EH (cell line): ENCODE measurements around the gene MS4A4A.
"Not testable (repeated sequence)": the region's sequence is repeated elsewhere in the genome, so short reads cannot be mapped to it uniquely, and the experiment has no call there.

Experiments
- DNase-seq: peaks from one replicate; pipeline ENCODE4 v3.0.0-alpha.2; 2015; ENCODE audit warnings: low read depth

The MS4A4A gene

GRCh38 chr11:60280412-60280811 lies at the start of gene MS4A4A:
MS4A4A (plus strand) TSS chr11:60280666; CDS start chr11:60280676, 10 bp downstream.
- DNase-seq = no peak

- DNase-seq = no peak
Observed at GRCh38 chr11:60230681-60231080, 49.8 kb upstream of the MS4A4A start.

DNA sequence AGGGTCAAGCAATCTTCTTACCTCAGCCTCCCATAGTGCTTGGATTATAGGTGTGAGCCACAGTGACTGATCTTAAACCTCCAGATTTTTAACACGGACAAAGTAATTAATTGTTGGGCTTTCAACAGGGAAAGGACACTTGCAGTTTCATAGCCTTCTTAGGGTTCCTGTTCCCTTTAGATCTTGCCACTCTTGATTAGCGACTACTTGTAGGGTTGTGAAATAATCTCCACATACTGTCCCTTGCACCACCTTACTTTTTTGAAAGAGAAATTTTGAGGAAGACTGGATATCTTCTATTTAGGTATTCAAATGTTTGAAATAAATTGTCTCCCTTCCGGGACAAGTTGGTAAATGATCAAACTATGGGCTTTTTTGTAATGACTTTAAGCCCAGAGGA lies 45.1 kb upstream of the MS4A4A start:
- no peak for DNase-seq

GRCh38 chr11:60240662-60241061 lies 39.8 kb upstream of the MS4A4A start:
- no peak for DNase-seq

DNA sequence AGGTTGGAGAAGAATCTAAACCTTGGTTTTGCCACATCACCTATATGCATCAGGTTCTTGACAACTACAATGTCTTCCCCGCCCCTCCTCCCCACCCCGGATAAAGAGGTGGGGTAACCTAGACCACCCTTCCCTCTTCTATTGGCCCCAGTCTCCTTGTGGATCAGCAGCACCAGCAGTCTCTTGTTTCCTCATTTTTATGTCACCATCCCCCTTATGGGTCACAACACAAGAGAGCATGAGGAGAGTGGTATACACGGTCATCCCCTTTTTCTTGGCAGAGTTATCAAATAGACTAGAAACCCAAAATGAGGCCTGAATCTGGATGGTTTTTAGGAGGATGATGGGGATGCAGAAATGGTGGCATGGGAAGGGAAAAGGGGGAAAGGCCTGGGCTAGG lies 38.7 kb upstream of the MS4A4A start:
- no peak for DNase-seq

DNA sequence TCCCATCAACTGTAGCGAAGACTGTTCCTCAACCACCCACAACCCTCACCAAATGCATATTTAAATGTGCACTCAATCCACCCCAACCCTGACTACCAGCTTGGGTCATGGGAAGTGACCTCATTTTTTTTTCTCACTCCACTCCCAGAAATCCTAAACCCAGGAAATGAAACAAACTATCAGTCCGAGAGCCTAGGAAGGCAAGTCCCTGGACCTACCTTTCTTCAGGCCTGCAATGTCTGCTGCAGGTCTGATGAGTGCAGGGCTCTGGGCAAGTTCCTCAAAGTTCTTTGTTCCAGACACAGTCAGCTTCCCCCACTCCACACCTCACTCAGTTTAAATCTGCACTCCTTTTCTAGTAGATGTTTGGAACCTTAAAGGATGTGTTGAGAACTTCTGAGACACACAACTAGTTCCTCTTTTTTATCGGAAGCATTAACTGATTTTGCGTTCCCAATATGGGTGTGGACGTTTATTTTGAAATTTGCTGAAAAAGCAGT lies 37.7 kb upstream of the MS4A4A start, which contains the start of gene MS4A4E:
Gene MS4A4E, minus strand, starts transcription at position 398 of the 500 bp plus-strand sequence. CDS start 13,082 bp downstream, outside the sequence.
- DNase-seq = no peak

DNA sequence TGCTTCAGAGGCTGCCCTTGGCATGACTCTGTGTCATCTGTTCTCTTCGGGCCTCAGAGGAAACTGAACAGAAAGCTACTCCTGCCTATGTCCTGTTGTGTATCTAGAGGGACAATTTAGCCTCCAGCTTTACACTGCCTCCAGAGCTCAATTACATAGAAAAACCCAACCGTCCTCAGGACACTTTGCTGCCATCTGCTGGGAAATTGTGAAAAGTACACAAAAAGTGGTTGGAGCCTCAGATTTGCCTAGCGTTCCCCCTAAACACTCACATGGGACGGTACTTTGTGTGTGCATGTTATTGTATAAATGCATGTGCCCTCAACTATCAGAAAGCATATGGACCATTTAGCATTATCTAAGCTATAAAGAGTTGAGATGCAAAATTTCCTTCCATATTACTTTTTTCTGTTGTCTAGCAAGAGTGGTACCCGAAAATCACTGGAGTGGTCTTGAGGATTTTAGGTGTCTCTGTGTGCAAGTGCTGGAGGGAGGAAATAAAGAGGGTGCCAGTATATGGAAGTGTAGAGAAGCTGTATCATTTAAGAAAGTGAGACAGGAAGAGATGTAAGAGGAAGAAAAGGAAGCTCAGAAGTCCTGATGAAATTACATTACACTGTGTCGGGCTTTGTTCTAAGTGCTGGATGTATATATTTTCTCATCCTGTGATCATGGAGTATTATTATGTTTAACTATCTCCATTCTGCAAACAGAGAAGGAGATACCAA lies 28.8 kb upstream of the MS4A4A start:
- no peak for DNase-seq

DNA sequence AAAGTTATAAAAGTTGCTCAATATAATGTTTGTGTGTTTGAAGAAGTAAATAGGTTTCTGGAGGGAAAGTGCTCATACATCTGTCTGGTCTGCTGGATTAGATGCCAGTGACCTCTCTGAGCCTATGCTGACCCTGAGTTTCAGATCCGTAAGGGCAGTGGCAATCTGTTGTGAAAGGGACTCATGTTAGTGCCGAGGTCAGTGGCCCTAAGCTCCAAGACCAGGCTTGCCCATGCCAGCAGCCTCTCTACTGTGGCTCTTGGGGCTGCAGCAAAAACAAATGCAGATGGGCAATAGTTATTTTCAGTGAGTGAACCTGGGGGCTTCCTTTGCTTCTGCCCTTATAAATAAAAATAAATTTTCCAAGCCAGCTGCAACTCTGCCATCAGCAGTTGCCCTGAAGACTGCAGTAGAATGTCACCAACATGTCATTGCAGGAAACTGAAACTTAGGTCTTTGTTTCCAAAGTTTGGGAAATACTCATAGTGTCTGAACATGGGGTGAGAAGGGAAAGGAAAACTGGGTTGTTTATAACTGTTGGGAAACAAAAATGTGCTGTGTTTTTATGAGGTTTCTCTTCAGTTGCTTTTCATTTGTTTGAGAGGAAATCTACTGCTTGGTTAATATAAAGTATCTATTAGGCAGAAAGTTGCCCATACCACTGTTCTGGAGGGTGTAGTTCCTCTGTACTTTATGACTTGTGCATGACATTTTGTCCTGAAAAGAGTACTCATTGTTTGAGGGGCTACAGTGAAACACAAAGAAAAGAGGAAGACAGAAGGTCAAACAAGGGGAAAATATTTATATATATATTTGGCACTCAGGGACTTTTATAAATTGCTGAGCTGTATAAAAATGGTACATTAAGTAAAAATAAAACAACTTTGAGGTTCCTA lies 28.0 kb upstream of the MS4A4A start:
- no peak for DNase-seq

- no peak for DNase-seq
Observed at GRCh38 chr11:60257956-60258722, 22.3 kb upstream of the MS4A4A start.

GRCh38 chr11:60261014-60261413 lies 19.5 kb upstream of the MS4A4A start:
- no peak for DNase-seq

DNA sequence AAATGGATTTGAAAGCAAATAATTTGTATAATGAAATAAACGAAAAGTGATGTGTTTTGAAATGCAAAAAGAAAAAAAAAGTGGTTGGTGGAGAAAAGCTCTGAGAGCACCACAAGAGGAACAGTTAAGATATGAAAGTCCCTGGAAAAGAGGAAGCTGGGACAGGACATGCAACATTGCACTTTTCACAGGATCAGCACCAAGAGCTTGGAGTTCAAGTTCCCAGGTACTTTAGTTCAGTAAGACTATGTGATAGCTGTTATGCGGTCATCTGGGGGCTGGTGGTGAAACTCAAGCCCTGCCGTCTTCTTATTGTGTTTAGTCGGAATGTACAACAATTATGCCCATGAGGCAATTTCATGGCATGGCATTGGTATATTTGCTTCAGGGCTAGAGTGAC lies 17.1 kb upstream of the MS4A4A start:
- no peak for DNase-seq

GRCh38 chr11:60264644-60265043 lies 15.8 kb upstream of the MS4A4A start:
- no peak for DNase-seq

DNA sequence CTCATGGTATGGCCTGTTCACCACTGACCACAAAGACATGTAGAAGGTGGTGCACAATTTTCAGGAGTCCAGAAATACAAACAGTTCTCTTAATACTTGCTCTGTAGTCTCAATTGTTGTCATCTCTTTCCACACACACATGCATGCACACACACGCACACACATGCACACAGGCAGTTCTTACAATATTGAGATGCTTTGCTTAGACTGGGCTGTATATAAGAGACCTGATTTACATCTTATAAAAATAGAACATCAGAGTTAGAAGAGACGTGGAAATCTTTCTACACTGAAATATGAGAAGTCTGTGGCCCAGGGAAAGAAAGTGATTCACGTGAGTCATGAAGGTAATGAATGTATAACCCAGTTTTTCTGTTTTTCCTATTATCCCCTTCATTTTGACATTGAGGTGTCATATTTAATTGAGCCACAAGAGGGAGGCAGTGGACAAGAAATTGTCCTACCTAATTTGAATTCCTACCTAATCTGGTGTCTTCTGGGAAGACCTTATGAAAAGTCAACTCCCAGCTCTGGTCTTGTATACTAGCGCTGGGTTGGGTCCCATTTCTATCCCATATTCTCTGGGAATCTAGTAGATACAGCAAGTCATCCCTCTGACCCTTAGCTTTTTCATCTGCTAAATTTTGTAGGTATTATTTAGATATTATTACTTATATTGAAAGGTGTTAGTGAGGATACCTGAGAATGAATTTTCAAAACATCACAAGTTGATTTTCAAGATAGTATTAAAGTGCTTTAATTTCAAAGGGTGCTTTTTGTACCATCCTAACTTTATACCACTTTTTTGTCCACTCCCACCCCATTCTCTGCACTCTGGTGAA lies 14.9 kb upstream of the MS4A4A start:
- DNase-seq = peak; percentile 15

- no peak for DNase-seq
Observed at GRCh38 chr11:60274416-60274815, 6.0 kb upstream of the MS4A4A start.

DNA sequence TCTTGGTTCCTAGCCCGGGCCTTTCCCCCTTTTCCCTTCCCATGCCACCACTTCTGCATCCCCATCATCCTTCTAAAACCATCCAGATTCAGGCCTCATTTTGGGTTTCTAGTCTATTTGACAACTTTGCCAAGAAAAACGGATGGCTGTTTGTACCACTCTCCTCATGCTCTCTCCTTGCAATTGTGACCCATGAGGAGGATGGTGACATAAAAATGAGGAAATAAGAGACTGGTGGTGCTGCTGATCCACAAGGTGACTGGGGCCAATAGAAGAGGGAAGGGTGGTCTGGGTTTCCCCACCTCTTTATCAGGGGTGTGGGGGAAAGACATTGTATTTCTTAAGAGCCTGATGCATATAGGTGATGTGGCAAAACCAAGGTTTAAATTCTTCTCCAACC lies 1.0 kb downstream of the MS4A4A start:
- DNase-seq = no peak

DNA sequence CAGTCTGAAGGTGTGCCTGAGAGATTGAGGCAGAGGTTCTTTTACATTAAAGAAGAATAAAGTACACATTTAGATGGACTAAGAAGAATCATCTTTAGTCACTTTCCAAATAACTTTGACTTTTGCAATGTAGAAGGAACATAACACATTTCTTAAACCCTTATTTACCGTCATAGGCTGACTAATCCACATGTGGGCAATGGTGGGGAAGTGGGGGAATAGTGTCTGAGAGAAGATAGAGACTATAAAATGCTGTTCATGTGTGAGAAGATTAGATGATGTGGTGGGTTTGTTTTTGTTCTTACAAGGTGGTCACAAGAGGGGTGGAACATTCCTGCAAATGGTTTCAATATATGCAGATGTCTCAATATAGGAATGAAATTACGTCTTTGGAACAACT lies 1.8 kb downstream of the MS4A4A start:
- DNase-seq = no peak

DNA sequence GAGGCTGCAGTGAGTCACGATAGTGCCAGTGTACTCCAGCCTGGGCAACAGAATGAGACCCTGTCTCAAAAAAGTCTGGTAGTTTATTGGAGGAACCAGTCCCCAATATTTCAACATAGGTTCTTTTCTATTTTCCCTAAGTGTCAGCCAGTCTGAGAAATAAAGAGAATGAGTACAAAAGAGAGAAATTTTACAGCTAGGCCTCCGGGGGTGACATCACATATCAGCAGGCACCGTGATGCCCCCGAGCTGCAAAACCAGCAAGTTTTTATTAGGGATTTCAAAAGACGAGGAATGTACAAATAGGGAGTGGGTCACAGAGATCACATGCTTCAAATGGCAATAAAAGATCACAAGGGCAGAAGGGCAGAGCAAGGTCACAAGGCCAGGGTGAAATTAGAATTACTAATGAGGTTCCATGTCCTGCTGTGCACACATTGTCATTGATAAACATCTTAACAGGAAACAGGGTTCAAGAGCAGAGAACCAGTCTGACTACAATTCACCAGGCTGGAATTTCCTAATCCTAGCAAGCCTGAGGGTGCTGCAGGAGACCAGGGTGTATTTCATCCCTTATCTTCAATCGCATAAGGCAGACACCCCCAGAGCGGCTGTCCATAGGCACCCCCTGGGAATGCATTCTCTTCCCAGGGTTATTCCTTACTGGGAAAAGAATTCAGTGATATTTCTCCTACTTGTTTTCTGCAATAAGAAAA lies 5.1 kb downstream of the MS4A4A start:
- DNase-seq = not testable (repeated sequence)

DNA sequence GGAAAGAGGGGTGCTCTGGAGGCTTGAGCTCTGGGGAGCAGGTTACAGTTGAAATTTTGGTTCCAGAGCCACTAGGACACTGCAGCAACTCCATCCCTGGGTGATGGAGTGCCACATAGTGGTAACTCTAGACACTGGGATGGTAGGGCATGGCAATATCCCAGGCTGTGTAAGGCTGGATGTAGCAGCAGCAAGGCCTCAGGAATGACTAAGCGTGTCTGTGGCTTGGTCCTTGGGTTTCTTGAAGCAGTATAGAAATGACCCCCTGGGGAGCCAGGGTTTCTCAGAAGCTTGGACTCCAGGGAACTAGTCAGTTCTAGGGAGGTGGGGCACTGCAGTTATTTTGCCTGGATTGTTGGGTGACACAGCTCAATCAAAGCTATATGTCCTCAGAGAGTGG lies 8.1 kb downstream of the MS4A4A start:
- no peak for DNase-seq

GRCh38 chr11:60292145-60292544 lies 11.7 kb downstream of the MS4A4A start:
- no peak for DNase-seq

- no peak for DNase-seq
Observed at GRCh38 chr11:60301178-60301577, 20.7 kb downstream of the MS4A4A start.

- DNase-seq = not testable (repeated sequence)
Observed at GRCh38 chr11:60301884-60302283, 21.4 kb downstream of the MS4A4A start.
